Endothelial cell (in vitro differentiated cells): ENCODE results near the gene POU2AF1. TPM values are rescaled to one million over a fixed set of nuclear protein-coding genes. Genes with fewer than 3 reads are reported as not detected.
A peak's percentile ranks its signal among the peaks of the same experiment; 100 is the strongest.

Source experiments
- DNase-seq: peaks from one replicate; pipeline ENCODE4 v3.0.0; 2021; ENCODE audit warnings: low spot score
- H3K27ac Mint-ChIP-seq: one replicate; pipeline ENCODE4 v1.8.0; 2021; ENCODE audit warnings: mixed read lengths, inconsistent platforms; ENCODE audit not compliant: unreplicated experiment
- H3K27me3 Mint-ChIP-seq: one replicate; pipeline ENCODE4 v1.8.0; 2021; ENCODE audit warnings: mild to moderate bottlenecking, moderate library complexity, mixed read lengths, inconsistent platforms; ENCODE audit not compliant: unreplicated experiment
- H3K36me3 Mint-ChIP-seq: one replicate; pipeline ENCODE4 v1.8.0; 2021; ENCODE audit warnings: mild to moderate bottlenecking, low read depth, mixed read lengths, inconsistent platforms; ENCODE audit not compliant: unreplicated experiment
- H3K4me1 Mint-ChIP-seq: one replicate; pipeline ENCODE4 v1.8.0; 2021; ENCODE audit warnings: mild to moderate bottlenecking, mixed read lengths, inconsistent platforms; ENCODE audit not compliant: unreplicated experiment
- H3K4me3 Mint-ChIP-seq: one replicate; pipeline ENCODE4 v1.8.0; 2021; ENCODE audit warnings: mild to moderate bottlenecking, mixed read lengths, inconsistent platforms; ENCODE audit not compliant: unreplicated experiment
- H3K9me3 Mint-ChIP-seq: one replicate; pipeline ENCODE4 v1.8.0; 2021; ENCODE audit warnings: mixed read lengths, inconsistent platforms; ENCODE audit not compliant: unreplicated experiment
- total RNA-seq: library from RNA; stranded (reverse); fragmentation: NEBNext Ultra II Directional; extraction: Animal tissue kit (Norgen Biotek cat#: 25700); gene quantifications from one replicate; pipeline ENCODE4 v1.2.1, GENCODE V29; 2021; ENCODE audit not compliant: unreplicated experiment
- TF ChIP-seq, protein P1 (sequence below): fragments of 200-600 bp; sonication (generic); IDR thresholded peaks from one replicate; pipeline ENCODE4 v1.5.0; 2021; ENCODE audit warnings: antibody characterized with exemption; ENCODE audit not compliant: unreplicated experiment

Gene POU2AF1
- total RNA-seq, 1 donor from 2014 or later = not detected

DNA sequence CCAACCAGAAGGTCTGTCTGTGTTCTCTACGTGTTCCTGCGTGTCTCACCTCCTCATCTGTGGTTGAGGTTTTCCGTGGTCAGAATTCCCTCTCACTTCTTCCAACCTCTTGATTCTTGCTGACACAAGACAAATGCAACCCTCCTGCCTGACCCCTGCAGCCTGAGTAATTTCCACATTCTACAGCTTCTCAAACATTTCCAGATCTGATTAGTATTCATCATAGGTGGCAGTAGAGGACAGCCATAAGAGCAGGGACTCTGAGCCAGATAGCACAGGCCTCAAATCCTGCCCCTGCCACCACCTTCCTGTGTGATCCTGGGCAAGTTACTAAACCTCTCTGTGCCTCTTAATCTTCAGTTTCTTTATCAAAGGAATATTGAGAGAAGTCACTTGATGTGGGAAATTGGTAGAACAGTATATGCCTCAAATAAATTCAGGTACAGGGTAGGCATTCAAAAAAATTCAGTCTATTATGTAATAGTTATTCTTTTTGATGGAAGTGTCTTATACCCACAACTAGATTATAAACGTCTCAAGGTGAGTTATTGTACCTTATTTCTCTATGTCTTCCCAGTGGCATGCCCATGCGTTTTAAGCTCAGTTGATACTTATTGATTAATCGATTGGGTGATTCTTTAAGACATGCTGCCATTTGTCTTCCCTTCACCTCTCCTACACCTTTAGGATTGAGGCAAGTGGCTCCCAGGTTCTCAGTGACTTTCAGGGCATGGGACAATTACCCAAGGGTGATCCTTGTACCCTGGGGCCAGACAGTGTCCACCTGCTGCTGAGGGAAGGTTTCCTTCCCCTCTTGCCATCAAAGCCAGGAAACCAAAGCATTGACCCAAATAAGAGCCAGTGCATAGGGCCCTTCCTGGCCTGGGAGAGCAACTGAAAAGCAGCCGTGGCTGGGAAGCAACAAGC lies 19.6 kb downstream of the POU2AF1 start:
- Mint-ChIP-seq H3K4me1 (peaks cover 5% of the 10 kb centered on the region), H3K4me3 (no peak overlapping the region), H3K36me3 (no peaks in the 10 kb centered on the region), H3K9me3 (no peaks in the 10 kb centered on the region), H3K27ac (peak overlapping the region; percentile 12), H3K27me3 (peaks cover 6% of the 10 kb centered on the region)
- no peak for DNase-seq
- TF ChIP-seq, protein P1, sequence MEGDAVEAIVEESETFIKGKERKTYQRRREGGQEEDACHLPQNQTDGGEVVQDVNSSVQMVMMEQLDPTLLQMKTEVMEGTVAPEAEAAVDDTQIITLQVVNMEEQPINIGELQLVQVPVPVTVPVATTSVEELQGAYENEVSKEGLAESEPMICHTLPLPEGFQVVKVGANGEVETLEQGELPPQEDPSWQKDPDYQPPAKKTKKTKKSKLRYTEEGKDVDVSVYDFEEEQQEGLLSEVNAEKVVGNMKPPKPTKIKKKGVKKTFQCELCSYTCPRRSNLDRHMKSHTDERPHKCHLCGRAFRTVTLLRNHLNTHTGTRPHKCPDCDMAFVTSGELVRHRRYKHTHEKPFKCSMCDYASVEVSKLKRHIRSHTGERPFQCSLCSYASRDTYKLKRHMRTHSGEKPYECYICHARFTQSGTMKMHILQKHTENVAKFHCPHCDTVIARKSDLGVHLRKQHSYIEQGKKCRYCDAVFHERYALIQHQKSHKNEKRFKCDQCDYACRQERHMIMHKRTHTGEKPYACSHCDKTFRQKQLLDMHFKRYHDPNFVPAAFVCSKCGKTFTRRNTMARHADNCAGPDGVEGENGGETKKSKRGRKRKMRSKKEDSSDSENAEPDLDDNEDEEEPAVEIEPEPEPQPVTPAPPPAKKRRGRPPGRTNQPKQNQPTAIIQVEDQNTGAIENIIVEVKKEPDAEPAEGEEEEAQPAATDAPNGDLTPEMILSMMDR = no peak

DNA sequence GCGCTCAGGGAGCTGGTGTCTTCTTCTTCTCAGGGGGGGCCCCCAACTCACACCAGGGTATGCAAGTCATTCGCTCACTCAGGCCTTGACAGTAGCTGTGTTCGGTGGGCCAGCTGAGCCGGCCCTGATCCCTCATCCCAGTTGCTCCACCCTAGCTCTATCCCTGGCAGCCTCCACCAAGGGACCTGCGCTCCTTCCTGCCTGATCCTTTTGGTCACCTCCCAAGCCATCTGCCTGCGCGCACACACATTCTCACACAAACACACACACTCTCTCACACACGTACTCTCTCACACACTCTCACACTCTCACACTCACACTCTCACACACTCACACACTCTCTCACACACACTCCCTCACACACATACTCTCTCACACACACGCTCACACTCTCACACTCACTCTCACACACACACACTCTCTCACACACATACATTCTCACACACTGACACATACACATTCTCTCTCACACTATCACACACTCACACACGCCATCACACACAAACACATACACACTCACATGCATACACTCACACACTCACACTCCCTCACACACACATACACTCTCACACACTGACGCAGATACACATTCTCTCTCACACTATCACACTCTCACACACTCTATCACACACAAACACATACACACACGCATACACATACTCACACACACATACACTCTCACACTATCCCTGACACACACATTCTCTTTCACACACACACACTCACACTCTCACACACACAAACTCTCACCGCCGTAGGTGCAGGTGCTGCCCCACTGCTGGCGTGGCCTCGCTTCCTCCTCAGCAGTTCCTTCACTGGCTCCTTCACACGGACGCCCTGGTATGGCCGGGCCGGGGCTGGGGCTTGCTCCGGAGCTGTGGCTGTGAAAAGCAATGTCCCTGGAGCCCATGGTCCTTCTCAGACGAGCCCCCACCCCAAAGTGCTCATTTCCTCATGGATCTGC lies 20.8 kb downstream of the POU2AF1 start:
- no peaks in the 10 kb centered on the region for H3K36me3 Mint-ChIP-seq
- DNase-seq = no peak
- no peak overlapping the region for H3K4me3 Mint-ChIP-seq
- H3K9me3 Mint-ChIP-seq = no peaks in the 10 kb centered on the region
- H3K27ac Mint-ChIP-seq = no peak overlapping the region
- TF ChIP-seq, protein P1 = no peak
- H3K4me1 Mint-ChIP-seq = peaks cover 5% of the 10 kb centered on the region
- peaks cover 6% of the 10 kb centered on the region for H3K27me3 Mint-ChIP-seq

DNA sequence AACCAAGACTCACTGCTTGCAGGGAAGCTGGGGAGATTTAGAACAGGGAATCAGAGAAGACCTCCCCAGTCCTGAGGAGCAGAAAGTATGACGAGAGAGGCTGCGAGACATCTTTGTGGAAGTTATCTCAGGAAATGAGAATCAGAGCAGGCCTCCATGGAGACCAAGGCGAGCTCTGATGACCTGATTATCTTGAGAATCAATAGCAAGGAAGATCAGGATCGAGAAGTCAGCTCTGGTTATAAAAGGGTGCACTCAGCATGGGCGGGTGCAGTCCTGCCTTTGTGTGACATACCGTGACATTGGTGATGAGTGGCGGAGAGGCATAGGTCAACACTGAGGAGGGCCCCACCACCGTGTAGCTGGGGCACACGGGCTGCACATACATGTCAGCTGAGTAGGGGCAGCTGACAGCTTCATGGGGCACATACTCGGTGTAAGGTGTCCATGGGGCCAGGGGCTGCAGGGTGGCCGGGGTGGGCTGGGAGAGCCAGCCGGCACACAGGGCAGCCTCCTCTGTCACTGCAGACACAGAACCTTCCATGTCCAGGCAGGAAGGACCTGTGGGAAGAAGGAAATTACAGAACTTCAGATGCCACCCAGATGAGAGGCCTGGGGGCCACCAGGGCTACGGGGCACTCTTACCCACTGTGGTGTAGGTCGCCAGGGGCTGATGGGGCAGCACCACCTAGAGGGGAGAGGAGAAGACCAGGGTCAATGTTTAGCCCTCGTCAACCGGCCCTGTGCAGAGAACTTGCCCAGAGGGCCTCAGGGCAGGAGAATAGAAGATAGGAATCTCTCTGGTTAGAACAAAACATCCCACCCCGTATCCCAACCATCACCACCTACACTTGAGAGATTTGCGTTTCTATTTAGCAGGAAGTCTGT lies 21.7 kb downstream of the POU2AF1 start:
- no peak for DNase-seq
- no peak overlapping the region for H3K4me3 Mint-ChIP-seq
- H3K9me3 Mint-ChIP-seq = no peaks in the 10 kb centered on the region
- peaks cover 5% of the 10 kb centered on the region for H3K4me1 Mint-ChIP-seq
- no peak overlapping the region for H3K27ac Mint-ChIP-seq
- TF ChIP-seq, protein P1 = no peak
- no peaks in the 10 kb centered on the region for H3K36me3 Mint-ChIP-seq
- peaks cover 8% of the 10 kb centered on the region for H3K27me3 Mint-ChIP-seq

DNA sequence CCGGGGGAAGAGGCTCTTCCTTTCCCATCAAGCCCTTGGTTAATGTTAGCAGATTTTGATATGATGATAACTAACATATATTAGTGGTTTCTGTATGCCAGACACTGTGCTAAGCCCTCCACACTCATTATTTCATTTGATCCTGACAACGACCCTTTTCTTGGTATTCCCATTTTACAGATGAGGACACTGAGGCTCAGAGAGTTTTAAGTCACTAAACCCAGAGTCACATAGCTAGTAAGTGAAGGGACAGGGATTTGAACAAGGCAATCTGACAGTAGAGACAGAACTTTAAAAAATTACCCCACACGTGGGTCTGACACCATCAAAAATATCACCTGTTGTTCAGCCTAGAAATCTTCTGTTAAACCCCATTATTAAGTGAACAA lies 22.4 kb downstream of the POU2AF1 start:
- no peak for DNase-seq
- Mint-ChIP-seq H3K27ac (no peak overlapping the region), H3K4me1 (peaks cover 5% of the 10 kb centered on the region), H3K4me3 (no peak overlapping the region), H3K36me3 (no peaks in the 10 kb centered on the region), H3K27me3 (peaks cover 8% of the 10 kb centered on the region), H3K9me3 (no peaks in the 10 kb centered on the region)
- TF ChIP-seq, protein P1 = no peak
